D341Med (cell line): ENCODE data around the gene SKOR2.

Experiments
- DNase-seq: peaks from one replicate; pipeline ENCODE4 v3.0.0; 2012; ENCODE audit warnings: low spot score

SKOR2 gene, protein sequence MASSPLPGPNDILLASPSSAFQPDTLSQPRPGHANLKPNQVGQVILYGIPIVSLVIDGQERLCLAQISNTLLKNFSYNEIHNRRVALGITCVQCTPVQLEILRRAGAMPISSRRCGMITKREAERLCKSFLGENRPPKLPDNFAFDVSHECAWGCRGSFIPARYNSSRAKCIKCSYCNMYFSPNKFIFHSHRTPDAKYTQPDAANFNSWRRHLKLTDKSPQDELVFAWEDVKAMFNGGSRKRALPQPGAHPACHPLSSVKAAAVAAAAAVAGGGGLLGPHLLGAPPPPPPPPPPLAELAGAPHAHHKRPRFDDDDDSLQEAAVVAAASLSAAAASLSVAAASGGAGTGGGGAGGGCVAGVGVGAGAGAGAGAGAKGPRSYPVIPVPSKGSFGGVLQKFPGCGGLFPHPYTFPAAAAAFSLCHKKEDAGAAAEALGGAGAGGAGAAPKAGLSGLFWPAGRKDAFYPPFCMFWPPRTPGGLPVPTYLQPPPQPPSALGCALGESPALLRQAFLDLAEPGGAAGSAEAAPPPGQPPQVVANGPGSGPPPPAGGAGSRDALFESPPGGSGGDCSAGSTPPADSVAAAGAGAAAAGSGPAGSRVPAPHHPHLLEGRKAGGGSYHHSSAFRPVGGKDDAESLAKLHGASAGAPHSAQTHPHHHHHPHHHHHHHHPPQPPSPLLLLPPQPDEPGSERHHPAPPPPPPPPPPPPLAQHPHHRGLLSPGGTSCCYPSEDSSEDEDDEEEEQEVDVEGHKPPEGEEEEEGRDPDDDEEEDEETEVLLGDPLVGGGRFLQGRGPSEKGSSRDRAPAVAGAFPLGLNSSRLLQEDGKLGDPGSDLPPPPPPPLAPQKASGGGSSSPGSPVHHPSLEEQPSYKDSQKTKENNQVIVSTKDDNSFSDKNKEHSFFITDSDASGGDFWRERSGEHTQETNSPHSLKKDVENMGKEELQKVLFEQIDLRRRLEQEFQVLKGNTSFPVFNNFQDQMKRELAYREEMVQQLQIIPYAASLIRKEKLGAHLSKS

DNA sequence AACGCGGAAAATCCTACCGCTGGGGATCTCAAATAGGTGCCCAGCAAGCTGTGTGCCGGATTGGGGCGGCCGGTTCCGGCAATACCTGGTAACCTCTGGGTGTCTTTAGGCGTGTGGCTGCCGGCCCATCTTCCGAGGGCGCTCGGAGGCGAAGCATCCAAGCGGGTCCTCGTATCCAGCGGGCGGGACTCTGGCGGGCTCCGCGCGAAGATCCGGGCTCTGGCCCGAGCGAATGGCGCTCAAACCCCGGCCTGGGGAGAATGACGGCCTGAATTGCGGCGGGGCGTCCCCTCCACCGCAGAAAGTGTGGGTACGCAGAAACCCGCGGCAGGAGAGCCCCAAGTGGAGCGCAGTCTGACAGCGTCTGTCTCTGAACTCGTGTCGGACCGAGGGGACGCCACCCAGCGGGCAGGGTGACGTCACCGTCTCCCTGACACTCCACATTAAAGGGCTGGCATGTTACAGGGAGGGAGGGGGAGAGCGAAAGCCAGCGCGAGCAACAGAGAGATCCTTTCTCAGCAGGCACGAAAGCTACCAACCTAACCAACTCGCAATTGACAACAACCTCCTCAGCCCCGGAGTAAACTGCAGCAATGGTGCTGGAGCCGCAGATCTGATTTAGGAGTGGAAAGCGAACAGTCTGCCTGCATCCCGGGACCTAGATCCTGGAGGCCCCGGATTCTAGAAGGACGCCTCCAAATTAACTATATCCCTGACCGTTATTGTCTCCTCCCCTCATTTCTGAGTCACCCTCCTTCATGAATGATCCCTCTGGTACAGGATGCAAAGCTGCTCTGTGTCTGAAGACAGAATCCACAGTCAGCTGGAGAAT, at the start of gene SKOR2:
Gene SKOR2, minus strand, starts transcription at position 372 of the 832 bp plus-strand sequence. CDS start 2,477 bp downstream, outside the sequence.
- DNase-seq = peak; percentile 62

DNA sequence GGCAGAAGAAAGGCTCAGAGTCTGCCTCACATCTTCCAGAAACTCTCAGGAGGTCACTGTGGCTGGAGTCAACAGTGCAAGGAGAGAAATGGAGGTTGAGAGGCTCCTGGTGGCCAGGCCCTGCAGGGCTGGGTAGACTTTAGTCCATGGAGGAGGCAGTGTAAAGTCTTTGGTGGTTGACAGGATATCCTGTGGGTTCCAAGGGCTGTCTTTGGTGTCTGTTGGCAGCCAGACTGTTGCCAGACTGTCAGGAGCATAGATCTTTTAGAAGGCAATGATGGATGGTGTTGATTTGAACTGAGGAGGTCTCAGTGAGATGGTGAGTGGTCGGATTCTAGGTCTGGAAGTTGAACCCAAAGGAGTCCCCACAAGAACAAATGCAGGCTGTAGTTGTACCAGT, 45.0 kb upstream of the SKOR2 start:
- no peak for DNase-seq

DNA sequence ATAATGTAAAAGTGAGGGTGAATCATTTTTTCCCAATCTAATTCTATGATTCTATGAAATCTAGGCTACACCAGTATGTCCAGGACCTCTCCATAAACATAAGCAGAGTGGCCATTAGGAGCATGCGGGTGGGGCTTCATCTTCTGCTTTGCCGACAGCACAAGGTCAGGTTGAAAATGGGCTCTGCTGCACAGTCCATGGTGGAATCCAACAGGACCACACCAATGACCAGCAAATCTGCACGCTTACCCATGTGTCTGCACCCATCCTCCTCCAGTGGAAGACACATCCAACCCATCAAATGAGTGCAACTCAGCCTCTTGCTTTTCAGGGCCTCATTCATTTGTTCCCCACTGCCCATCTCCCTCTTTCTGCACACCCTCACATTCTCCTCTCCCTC, 43.3 kb upstream of the SKOR2 start:
- DNase-seq = no peak

GRCh38 chr18:47288741-47289140, 37.3 kb upstream of the SKOR2 start:
- DNase-seq = no peak

DNA sequence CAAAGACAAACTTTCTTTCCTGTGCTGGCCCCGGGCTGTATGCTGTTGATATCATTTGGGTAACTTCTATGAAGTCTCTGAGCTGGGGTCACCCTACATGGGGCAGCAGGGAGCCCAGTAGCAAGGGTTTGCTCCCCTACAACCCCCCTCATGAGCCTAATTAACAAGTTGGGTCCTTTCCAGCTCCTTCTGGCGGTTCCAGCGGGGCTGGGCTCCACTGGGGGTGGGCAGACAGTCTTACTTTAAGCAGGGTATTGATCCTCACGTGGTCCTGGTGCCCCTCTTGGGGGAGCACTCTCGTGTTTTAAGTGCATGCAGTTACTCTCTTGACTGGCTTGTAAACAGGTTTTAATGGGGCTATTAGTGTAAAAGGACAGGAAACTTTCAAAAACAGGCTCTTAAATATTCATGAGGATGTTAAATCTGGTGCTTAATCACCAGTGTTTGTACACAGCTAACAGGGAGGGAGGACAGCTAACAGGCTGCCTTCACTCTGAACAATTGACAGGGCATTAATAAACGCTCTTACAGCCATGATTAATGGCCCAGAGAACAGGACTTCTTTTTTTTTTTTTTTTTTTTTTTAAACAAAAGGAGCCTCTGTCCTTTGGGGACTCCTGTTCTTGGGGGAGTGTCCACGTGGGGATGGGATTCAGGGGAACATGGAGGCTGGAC, 36.6 kb upstream of the SKOR2 start:
- no peak for DNase-seq

DNA sequence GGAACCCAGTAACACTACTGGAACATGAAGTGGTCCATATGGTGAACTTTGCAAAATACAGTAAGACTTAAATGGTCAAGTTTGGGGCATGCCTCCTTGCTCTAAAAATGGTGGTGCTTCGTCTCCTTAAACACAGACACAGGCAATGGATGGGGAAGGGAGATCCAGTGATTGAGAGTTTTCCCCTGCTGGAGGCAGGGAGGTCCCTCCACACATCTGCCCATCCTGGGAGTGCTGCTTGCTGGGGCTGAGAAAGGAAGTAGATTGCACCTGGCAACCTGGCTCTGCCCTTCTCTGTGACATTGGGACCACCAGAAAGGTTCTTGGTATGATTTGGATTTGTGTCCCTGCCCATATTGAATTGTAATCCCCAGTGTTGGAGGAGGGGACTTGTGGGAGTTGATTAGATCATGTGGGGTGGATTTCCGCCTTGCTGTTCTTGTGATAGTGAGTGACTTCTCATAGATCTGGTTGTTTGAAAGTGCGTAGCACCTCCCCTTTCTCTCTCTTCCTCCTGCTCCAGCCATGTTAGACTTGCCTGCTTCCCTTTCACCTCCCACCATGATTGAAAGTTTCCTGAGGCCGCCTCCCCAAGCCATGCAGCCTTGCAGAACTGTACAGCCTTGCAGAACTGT, 35.4 kb upstream of the SKOR2 start:
- DNase-seq = no peak

DNA sequence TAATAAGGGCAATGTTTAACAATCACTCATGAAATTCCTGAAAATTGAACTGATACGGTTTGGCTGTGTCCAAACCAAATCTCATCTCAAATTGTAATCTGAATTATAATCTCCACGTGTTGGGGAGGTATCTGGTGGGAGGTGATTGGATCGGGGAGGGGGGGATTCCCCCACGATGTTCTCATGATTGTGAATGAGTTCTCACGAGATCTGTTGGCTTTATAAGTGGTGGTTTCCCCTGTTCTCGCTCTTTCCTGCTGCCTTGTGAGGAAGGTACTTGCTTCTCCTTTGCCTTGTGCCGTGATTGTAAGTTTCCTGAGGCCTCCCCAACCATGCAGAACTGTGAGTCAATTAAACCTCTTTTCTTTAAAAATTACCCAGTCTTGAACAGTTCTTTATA, 34.0 kb upstream of the SKOR2 start:
- no peak for DNase-seq

DNA sequence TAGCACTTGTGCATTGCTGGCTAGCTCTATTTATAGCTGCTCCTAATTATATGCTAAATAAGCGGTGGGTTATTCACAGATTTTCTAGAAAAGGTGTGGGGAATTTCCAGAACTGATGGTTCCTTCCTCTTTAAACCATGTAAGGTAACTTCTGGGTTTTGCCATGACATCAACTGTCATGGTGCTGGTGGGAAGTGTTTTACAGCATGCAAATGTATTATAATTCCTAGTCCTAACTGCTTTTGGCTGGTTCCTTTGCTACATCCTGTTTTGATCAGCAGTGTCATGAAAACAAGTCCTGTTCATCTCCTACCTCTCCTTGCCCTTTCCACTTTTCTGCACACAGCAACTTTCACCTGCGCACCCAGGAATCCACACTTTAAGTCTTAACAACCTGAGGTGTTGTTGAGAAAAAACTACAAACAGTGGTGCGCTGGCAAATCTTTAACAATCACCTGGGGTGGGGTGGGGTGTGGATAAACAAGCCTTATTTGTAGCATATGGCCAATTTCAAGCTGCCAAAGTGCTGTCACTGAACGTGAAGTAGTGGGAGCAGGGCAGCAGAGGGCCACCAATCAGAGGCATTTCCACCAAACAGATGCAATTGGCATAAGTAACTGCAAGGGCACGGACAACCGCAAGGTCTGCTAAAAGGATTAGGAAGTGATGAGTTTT, 33.4 kb upstream of the SKOR2 start:
- DNase-seq = no peak

GRCh38 chr18:47283476-47283875, 32.0 kb upstream of the SKOR2 start:
- DNase-seq = peak; percentile 68

DNA sequence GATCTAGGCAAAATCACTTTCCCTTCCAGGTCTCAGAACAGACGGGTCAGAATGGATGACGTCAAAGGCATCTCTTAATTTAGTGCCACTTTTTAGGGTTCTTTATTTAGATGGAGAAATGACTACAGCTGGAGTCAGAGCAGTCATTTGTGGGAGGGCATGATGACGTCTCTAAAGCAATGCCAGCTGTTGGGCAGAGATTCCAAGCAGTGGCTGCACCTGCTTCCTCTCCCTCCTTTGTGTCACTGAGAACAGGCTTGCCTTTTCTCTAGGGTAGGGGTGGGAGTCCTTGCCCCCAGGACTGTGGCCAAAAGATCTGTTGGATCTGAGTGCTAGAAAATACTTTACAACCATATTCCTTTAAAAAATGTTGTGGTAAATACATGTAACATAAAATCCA, 28.7 kb upstream of the SKOR2 start:
- no peak for DNase-seq

- no peak for DNase-seq
Measured at GRCh38 chr18:47274961-47275360, 23.5 kb upstream of the SKOR2 start.

DNA sequence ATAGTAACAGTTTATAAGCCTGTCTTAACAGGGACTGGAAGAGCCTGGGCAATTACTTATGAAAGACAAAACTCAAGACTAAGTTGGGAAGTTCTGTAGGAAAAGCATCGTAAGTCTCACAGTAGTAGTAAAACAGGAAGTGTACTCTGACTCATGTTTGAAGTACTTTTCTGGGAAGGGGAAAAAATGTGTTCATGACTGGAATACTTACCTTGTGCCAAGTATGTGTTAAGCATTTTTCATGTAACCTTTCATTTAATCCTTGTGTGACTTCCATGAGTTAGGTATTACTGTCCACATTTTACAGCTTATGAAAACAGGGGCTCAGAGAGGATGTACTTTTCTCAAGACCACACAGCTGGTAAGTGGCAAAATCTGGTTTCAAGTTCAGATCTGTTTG, 13.7 kb upstream of the SKOR2 start:
- DNase-seq = no peak

GRCh38 chr18:47264308-47264700, 12.8 kb upstream of the SKOR2 start:
- DNase-seq = no peak

DNA sequence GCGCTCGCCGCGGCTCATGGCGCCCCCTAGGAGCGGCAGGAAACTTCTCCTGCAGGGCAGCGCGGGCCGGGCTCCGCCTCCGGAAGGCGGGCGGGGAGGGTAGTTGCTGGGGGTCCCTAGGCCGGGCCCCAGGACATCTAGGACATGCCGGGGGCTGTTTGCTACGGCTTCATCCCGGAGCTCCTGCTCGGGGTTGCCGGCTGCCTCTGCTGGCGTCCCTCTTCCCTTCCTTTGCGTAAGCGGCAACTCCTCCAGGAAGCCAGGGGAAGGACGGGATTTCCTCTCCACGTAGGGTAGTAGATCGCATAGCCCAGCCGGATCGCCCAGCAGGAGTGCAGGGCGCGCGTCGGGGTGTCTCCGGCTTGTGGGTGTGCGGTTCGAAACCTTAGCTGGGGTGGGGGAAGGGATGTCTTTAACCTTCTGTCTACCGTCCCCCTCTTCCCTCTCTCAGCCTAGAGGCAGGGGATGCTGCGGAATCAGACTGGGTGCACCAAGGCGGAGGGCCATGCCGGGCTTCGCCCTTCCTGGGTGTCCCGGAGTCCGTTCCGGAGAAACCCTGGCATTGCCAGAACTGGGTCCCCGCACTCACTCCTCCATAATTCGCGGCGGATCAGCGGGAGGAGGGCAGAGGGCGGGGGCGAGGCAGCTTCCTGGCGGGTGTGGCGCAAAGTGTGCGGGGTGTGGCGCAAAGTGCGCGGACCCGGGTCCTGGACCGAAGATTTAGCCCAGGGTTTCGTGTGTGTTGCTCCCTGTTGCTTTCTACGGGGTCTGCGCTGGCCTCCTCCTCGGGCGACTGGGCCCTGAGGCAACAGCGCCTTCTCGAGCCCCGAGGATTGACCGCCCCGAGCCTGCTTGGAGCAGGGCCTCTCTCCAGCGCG, 12.2 kb upstream of the SKOR2 start:
- DNase-seq = peak; percentile 79

DNA sequence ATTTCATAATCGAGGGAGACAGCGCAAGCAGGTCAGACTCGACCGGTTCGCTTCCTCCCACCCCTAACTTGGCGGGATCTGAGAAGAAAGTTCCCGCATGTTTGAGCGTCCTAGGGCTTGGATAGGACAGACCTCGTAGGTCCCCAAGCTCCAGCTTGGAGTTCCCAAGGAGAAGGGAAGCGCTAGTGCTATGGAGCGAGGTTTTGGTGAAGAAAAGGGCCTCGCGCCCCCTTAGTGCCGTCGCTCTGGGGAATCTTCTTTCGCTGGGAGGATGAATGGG, 11.6 kb upstream of the SKOR2 start:
- no peak for DNase-seq

DNA sequence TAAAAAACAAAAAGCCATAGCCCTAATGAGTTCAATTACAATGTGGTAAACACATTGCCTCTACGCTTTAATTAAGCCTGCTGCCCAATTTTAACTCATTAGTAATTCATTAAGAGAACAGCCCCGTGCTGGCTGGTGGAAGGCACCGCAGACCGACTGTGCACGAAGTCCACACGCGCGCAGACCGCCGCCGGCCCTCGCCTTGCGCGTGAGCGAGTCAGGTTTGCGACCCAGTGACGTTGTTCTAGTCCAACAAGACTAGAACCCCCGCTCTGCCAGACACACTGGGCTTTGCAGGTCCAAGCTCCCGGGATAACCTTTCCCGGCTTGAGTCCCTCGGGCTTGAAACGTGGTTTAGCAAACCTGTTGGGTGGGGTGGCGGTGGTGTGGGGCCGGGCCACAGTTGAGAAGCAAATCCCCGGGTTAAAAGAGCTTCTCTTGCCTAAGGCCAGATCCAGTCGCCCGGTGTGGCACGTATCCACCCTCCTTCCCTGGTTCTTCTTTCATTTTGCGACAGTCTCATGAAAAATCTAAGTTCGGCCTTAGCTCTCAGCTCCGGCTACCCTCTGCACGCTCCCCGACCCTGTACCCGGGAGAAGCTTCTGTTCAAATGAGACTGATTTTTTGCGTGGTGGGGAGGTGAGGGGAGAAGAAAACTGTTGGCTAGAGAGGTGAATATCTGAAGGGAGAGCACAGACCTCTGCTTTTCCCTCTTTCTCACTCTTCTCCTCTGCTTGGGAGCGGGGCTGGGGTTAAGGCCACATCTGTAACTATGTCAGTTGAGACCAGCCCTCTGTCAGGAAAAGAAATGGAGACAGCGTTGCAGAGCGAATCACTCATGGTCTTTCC, 11.1 kb upstream of the SKOR2 start:
- DNase-seq = no peak

- DNase-seq = no peak
Measured at GRCh38 chr18:47261902-47262300, 10.4 kb upstream of the SKOR2 start.

DNA sequence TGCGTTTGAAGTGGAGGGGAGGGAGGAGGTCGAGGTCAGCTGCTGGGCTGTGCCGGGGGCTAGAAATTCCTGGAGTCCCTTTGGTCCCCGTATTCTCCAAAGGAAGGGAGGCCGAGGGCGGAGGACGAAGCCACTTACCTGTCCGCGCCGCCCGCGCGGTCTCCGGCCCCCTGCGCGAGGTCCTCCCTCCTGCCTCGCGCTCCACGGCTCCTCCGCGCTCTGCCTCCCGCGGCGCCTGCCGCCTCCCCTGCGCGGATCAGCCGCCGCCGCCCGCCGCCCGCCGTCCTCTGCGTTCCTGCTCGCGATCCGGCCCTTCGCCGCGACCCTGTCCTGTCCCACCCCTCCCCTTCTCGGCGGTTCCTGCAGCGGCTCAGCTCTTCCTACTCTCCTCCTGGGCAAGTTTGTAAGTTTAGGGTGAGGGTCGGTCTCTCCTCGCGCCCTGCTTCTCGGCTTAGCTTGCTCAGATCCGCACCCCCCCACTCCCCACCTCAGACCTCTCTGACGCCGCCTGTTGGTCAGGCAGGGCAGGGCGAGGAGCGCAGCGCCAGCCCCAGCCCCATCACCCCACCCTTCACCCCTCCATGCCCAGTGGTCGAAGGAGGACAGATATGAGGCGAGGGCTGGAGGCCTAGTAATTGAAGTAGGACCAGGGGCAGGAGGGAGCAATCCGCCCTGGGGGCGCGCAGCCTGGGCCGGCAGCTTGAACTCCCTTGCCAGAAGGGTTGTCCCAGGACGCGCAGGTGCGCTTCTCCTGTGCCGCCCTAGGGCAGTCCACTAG, 9.7 kb upstream of the SKOR2 start:
- DNase-seq = peak; percentile 82
